Activated CD4-positive, alpha-beta T cell treated with anti-CD3 and anti-CD28 coated beads, Interleukin-2, amount 10 ng/mL, durations not matched to agents 24 days and 14 days (primary cell): ENCODE measurements around the gene OR13C9. TPM values are rescaled to one million over a fixed set of nuclear protein-coding genes. Genes with fewer than 3 reads are reported as not detected.

Experiments
- DNase-seq: peaks from one replicate; pipeline ENCODE4 v3.0.0; 2022
- H3K27ac Mint-ChIP-seq: one replicate; pipeline ENCODE4 v1.8.0; 2022; ENCODE audit warnings: mild to moderate bottlenecking, mixed read lengths
- H3K27me3 Mint-ChIP-seq: one replicate; pipeline ENCODE4 v1.8.0; 2022; ENCODE audit warnings: mixed read lengths
- H3K36me3 Mint-ChIP-seq: one replicate; pipeline ENCODE4 v1.8.0; 2022; ENCODE audit warnings: low read depth, mild to moderate bottlenecking, mixed read lengths
- H3K4me1 Mint-ChIP-seq: one replicate; pipeline ENCODE4 v1.8.0; 2021; ENCODE audit warnings: mixed read lengths
- H3K4me3 Mint-ChIP-seq: one replicate; pipeline ENCODE4 v1.8.0; 2022; ENCODE audit warnings: mild to moderate bottlenecking, moderate library complexity, mixed read lengths
- H3K9me3 Mint-ChIP-seq: one replicate; pipeline ENCODE4 v1.8.0; 2021; ENCODE audit warnings: mixed read lengths
- intact Hi-C: fragments of 100-400 bp; cut with micrococcal nuclease; formaldehyde crosslinking; loops from one replicate; pipeline ENCODE4 v1.15.1; 2023
- total RNA-seq: library from RNA; stranded (reverse); gene quantifications from 2 replicates; pipeline ENCODE4 v1.2.3, GENCODE V29; 2022

The OR13C9 gene
- total RNA-seq, 1 donor from 2014 or later, result not detected

- DNase-seq, result no peak
- Mint-ChIP-seq H3K36me3 (no peaks in the 10 kb centered on the region), H3K27ac (no peak overlapping the region), H3K9me3 (no peaks in the 10 kb centered on the region), H3K4me1 (no peaks in the 10 kb centered on the region), H3K27me3 (no peaks in the 10 kb centered on the region), H3K4me3 (no peak overlapping the region)
- intact Hi-C loops, result no loop called here
Measured at GRCh38 chr9:104586496-104587180, 31.4 kb downstream of the OR13C9 start.

- no peaks in the 10 kb centered on the region for H3K9me3 Mint-ChIP-seq
- intact Hi-C loops, result no loop called here
- H3K27me3 Mint-ChIP-seq, result no peaks in the 10 kb centered on the region
- H3K4me1 Mint-ChIP-seq, result no peaks in the 10 kb centered on the region
- no peaks in the 10 kb centered on the region for H3K36me3 Mint-ChIP-seq
- H3K27ac Mint-ChIP-seq, result no peak overlapping the region
- no peak for DNase-seq
- no peak overlapping the region for H3K4me3 Mint-ChIP-seq
Measured at GRCh38 chr9:104580562-104580961, 37.4 kb downstream of the OR13C9 start.

GRCh38 chr9:104577263-104577662, 40.7 kb downstream of the OR13C9 start:
- no peak overlapping the region for H3K27ac Mint-ChIP-seq

GRCh38 chr9:104575456-104575855, 42.5 kb downstream of the OR13C9 start:
- Mint-ChIP-seq H3K27ac (no peak overlapping the region), H3K9me3 (peaks cover 4% of the 10 kb centered on the region), H3K4me3 (no peak overlapping the region), H3K36me3 (no peaks in the 10 kb centered on the region), H3K4me1 (no peaks in the 10 kb centered on the region), H3K27me3 (no peaks in the 10 kb centered on the region)
- intact Hi-C loops, result no loop called here
- no peak for DNase-seq

More at GRCh38 chr9:104577263-104577662, 40.7 kb downstream of the OR13C9 start:
- no peaks in the 10 kb centered on the region for H3K27me3 Mint-ChIP-seq
- no peaks in the 10 kb centered on the region for H3K36me3 Mint-ChIP-seq
- no peak for DNase-seq
- intact Hi-C loops, result no loop called here
- no peak overlapping the region for H3K4me3 Mint-ChIP-seq
- no peaks in the 10 kb centered on the region for H3K4me1 Mint-ChIP-seq
- H3K9me3 Mint-ChIP-seq, result peaks cover 4% of the 10 kb centered on the region

- H3K36me3 Mint-ChIP-seq, result no peaks in the 10 kb centered on the region
- H3K27me3 Mint-ChIP-seq, result no peaks in the 10 kb centered on the region
- no peak for DNase-seq
- H3K4me1 Mint-ChIP-seq, result no peaks in the 10 kb centered on the region
- H3K27ac Mint-ChIP-seq, result no peak overlapping the region
- H3K9me3 Mint-ChIP-seq, result peaks cover 4% of the 10 kb centered on the region
- no peak overlapping the region for H3K4me3 Mint-ChIP-seq
- intact Hi-C loops, result no loop called here
Measured at GRCh38 chr9:104572612-104573011, 45.4 kb downstream of the OR13C9 start.

GRCh38 chr9:104568868-104569267, 49.1 kb downstream of the OR13C9 start, which contains the start of gene OR13C8:
TSS of gene OR13C8 (plus strand) at chr9:104569168. CDS start at chr9:104569168, 0 bp downstream.
- no peak for DNase-seq
- Mint-ChIP-seq H3K36me3 (no peaks in the 10 kb centered on the region), H3K27me3 (no peaks in the 10 kb centered on the region), H3K27ac (no peak within 1 kb of the TSS), H3K9me3 (peaks cover 4% of the 10 kb centered on the region), H3K4me3 (no peak within 1 kb of the TSS), H3K4me1 (no peaks in the 10 kb centered on the region)
- intact Hi-C loops, result no loop called here

Other genes with a start within 250 kb of the OR13C9 start
- gene OR13F1, start 113.9 kb downstream of the OR13C9 start, total RNA-seq, result not detected in 2 replicates
- gene OR13C4, start 91.0 kb downstream of the OR13C9 start, total RNA-seq, result not detected in 2 replicates
- not detected in 2 replicates for gene OR13C3, start 81.3 kb downstream of the OR13C9 start, total RNA-seq
- not detected in 2 replicates for gene OR13C8, start 49.0 kb downstream of the OR13C9 start, total RNA-seq
- gene OR13C5, start 18.8 kb downstream of the OR13C9 start, total RNA-seq, result not detected in 2 replicates
- not detected in 2 replicates for gene OR13C2, start 12.6 kb downstream of the OR13C9 start, total RNA-seq
- not detected in 2 replicates for gene OR13D1, start 76.3 kb upstream of the OR13C9 start, total RNA-seq
- gene NIPSNAP3A, start 129.5 kb upstream of the OR13C9 start, total RNA-seq, result 9.4 and 10.8 TPM in 2 replicates
- 0.19 and 0.66 TPM in 2 replicates for gene NIPSNAP3B, start 145.9 kb upstream of the OR13C9 start, total RNA-seq